Upper lobe of right lung (tissue), 1 donor: ENCODE results near the gene RNF217. TPM values are rescaled to one million over a fixed set of nuclear protein-coding genes. Genes with fewer than 3 reads are reported as not detected.

Source experiments
- ATAC-seq: fragments of 200-7000 bp; cut with Tn5 transposase; one replicate; pipeline ENCODE4 v1.9.1; 2020; ENCODE audit warnings: mild to moderate bottlenecking, moderate library complexity
- DNase-seq: peaks from one replicate; pipeline ENCODE4 v3.0.0-alpha.2; 2020
- H3K27ac ChIP-seq: fragments of 200-600 bp; one replicate; pipeline ENCODE4 v1.8.0; 2022
- H3K27me3 ChIP-seq: fragments of 200-600 bp; one replicate; pipeline ENCODE4 v1.8.0; 2022; ENCODE audit warnings: mild to moderate bottlenecking
- H3K36me3 ChIP-seq: fragments of 200-600 bp; one replicate; pipeline ENCODE4 v1.8.0; 2022
- H3K4me1 ChIP-seq: fragments of 200-600 bp; one replicate; pipeline ENCODE4 v1.8.0; 2022
- H3K4me3 ChIP-seq: fragments of 200-600 bp; one replicate; pipeline ENCODE4 v1.8.0; 2022; ENCODE audit warnings: mild to moderate bottlenecking
- H3K9me3 ChIP-seq: fragments of 200-600 bp; one replicate; pipeline ENCODE4 v1.8.0; 2022
- intact Hi-C: fragments of 100-400 bp; cut with DNase I; formaldehyde crosslinking; loops from one replicate; pipeline ENCODE4 v1.11.0; 2022
- total RNA-seq: library from RNA; stranded (reverse); fragmentation: NEBNext Ultra II Directional; extraction: Animal tissue kit (Norgen Biotek cat#: 25700); gene quantifications from one replicate; pipeline ENCODE4 v1.2.1, GENCODE V29; 2021
- TF ChIP-seq, protein P1 (sequence below): fragments of 200-600 bp; IDR thresholded peaks from one replicate; pipeline ENCODE4 v1.8.0; 2022; ENCODE audit warnings: antibody characterized with exemption
- donor health status: DM: no; HTN: yes; CAD: no; lungs with severe emphysema.

The RNF217 gene
- total RNA-seq, 1 donor from 2014 or later, result 29.2 TPM

GRCh38 chr6:125111219-125111983 is 149.2 kb downstream of the RNF217 start:
- no peak overlapping the region for H3K27ac ChIP-seq
- TF ChIP-seq, protein P1, sequence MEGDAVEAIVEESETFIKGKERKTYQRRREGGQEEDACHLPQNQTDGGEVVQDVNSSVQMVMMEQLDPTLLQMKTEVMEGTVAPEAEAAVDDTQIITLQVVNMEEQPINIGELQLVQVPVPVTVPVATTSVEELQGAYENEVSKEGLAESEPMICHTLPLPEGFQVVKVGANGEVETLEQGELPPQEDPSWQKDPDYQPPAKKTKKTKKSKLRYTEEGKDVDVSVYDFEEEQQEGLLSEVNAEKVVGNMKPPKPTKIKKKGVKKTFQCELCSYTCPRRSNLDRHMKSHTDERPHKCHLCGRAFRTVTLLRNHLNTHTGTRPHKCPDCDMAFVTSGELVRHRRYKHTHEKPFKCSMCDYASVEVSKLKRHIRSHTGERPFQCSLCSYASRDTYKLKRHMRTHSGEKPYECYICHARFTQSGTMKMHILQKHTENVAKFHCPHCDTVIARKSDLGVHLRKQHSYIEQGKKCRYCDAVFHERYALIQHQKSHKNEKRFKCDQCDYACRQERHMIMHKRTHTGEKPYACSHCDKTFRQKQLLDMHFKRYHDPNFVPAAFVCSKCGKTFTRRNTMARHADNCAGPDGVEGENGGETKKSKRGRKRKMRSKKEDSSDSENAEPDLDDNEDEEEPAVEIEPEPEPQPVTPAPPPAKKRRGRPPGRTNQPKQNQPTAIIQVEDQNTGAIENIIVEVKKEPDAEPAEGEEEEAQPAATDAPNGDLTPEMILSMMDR, result no peak
- DNase-seq, result no peak

GRCh38 chr6:125112934-125113333 is 150.7 kb downstream of the RNF217 start:
- DNase-seq (no peak), ATAC-seq (peak; percentile 41)
- H3K4me3 ChIP-seq, result no peak overlapping the region
- no peaks in the 10 kb centered on the region for H3K4me1 ChIP-seq
- no peaks in the 10 kb centered on the region for H3K36me3 ChIP-seq
- TF ChIP-seq, protein P1, result no peak
- peaks cover 21% of the 10 kb centered on the region for H3K9me3 ChIP-seq
- no peaks in the 10 kb centered on the region for H3K27me3 ChIP-seq
- intact Hi-C loops, result loop anchor here (5.0 kb wide), 1 partner anchor 241 kb away; no protein-coding TSS in a partner anchor
- no peak overlapping the region for H3K27ac ChIP-seq

More at GRCh38 chr6:125111219-125111983, 149.2 kb downstream of the RNF217 start:
- Histone ChIP-seq H3K36me3 (no peaks in the 10 kb centered on the region), H3K4me1 (no peaks in the 10 kb centered on the region), H3K9me3 (peaks cover 21% of the 10 kb centered on the region), H3K4me3 (no peak overlapping the region), H3K27me3 (no peaks in the 10 kb centered on the region)
- no peak for ATAC-seq
- intact Hi-C loops, result loop anchor here (5.0 kb wide), 1 partner anchor 239 kb away; no protein-coding TSS in a partner anchor

- Histone ChIP-seq H3K27ac (no peak overlapping the region), H3K9me3 (peaks cover 21% of the 10 kb centered on the region), H3K27me3 (no peaks in the 10 kb centered on the region), H3K4me3 (no peak overlapping the region), H3K36me3 (no peaks in the 10 kb centered on the region), H3K4me1 (no peaks in the 10 kb centered on the region)
- peak; percentile 62 for ATAC-seq
- no peak for DNase-seq
- TF ChIP-seq, protein P1, result peak; percentile 91
- intact Hi-C loops, result loop anchor here (5.0 kb wide), 1 partner anchor 242 kb away; no protein-coding TSS in a partner anchor
Observed at GRCh38 chr6:125114248-125114858, 152.1 kb downstream of the RNF217 start.

DNA sequence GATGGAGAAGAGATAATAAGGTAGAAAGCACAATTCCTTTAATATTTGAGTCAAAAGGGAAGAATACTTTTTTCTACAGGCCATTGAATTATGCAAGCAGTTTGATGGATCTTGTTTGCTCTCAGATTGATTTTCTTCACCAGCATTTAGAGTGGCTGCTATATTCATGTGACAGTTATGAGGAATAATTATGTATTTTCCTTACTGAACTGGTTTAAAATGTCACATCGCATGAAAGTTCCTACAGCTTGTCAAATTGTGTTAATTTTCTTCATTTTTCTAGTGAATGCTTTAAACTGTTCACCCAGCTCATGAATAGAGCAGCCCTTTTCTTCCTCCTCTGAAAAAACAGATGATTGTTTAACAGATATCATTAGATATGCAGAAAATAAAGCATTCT is 153.9 kb downstream of the RNF217 start:
- intact Hi-C loops, result no loop called here
- no peaks in the 10 kb centered on the region for H3K36me3 ChIP-seq
- peaks cover 6% of the 10 kb centered on the region for H3K9me3 ChIP-seq
- no peaks in the 10 kb centered on the region for H3K27me3 ChIP-seq
- no peak for DNase-seq
- no peak overlapping the region for H3K27ac ChIP-seq
- ATAC-seq, result no peak
- TF ChIP-seq, protein P1, result no peak
- no peak overlapping the region for H3K4me3 ChIP-seq
- no peaks in the 10 kb centered on the region for H3K4me1 ChIP-seq

- Histone ChIP-seq H3K36me3 (no peaks in the 10 kb centered on the region), H3K27me3 (no peaks in the 10 kb centered on the region), H3K27ac (no peak overlapping the region), H3K4me1 (no peaks in the 10 kb centered on the region), H3K4me3 (no peak overlapping the region), H3K9me3 (peaks cover under 1% of the 10 kb centered on the region)
- ATAC-seq (no peak), DNase-seq (no peak)
- intact Hi-C loops, result no loop called here
- TF ChIP-seq, protein P1, result no peak
Observed at GRCh38 chr6:125116710-125117109, 154.5 kb downstream of the RNF217 start.
